HepG2 (cell line): ENCODE data around the gene PSORS1C1. TPM values are rescaled to one million over a fixed set of nuclear protein-coding genes. Genes with fewer than 3 reads are reported as not detected.

Source experiments
- ATAC-seq: fragments of 200-7000 bp; cut with Tn5 transposase; 3 replicates; pipeline ENCODE4 v1.9.1; 2020; ENCODE audit warnings: mild to moderate bottlenecking, moderate library complexity
- BruUV-seq: library from RNA; stranded (reverse); fragments of 400-500 nt; replicated peaks from 2 replicates; lab custom pipeline; 2021; lab: Mats Ljungman, UMichigan
- CTCF ChIA-PET: fragments of 300-600 bp; formaldehyde crosslinking; extraction: SDS; loops from one replicate; lab custom pipeline; 2021; ENCODE audit warnings: low total read pairs, inconsistent platforms, low intra/inter-chr PET ratio; lab: Yijun Ruan, JAX
- POLR2A ChIA-PET: fragments of 350-600 bp; sonication (Branson Sonifier 250); formaldehyde crosslinking; loops from one replicate; lab custom pipeline; 2020; ENCODE audit warnings: antibody characterized with exemption, inconsistent platforms; lab: Yijun Ruan, JAX
- DNase-seq: peaks from one replicate; pipeline ENCODE4 v3.0.0-alpha.2; 2015; ENCODE audit warnings: low spot score
- FAIRE-seq: peaks from 3 replicates; lab custom pipeline; 2011; peaks lifted over from hg19 to GRCh38; lab: Jason Lieb, UNC
- H2AFZ ChIP-seq: one replicate; pipeline ENCODE4 v1.6.1; 2011; ENCODE audit warnings: low read length, inconsistent platforms
- H3K27ac ChIP-seq: fragments of 300-600 bp; 3 replicates; pipeline ENCODE4 v1.8.0; 2011; ENCODE audit warnings: mixed run types, mild to moderate bottlenecking, mixed read lengths, low read length, inconsistent platforms; ENCODE audit not compliant: insufficient read depth; ENCODE audit errors: extremely low read length
- H3K27me3 ChIP-seq, 2 experiments: fragments of 200-600 bp in 1 of 2; 2 replicates in 1 of 2; 3 replicates in 1 of 2; pipeline versions ENCODE4 v1.6.0 to v1.8.0; 2011; ENCODE audit warnings: low read length in 2 of 2, mild to moderate bottlenecking in 2 of 2, moderate library complexity in 2 of 2, inconsistent platforms in 1 of 2; ENCODE audit not compliant: insufficient read depth in 2 of 2, control insufficient read depth in 1 of 2
- H3K36me3 ChIP-seq, 2 experiments: fragments of 200-600 bp in 1 of 2; replicated peaks in 1 of 2; 2 replicates in 1 of 2; 3 replicates in 1 of 2; pipeline versions ENCODE4 v1.5.1 to v1.8.0; 2011; ENCODE audit warnings: low read length in 2 of 2, inconsistent platforms in 1 of 2; ENCODE audit not compliant: insufficient read depth in 2 of 2, control insufficient read depth in 1 of 2
- H3K4me1 ChIP-seq: 2 replicates; pipeline ENCODE4 v1.5.1; 2012; ENCODE audit warnings: low read length, inconsistent platforms; ENCODE audit not compliant: insufficient read depth
- H3K4me2 ChIP-seq: 2 replicates; pipeline ENCODE4 v1.6.0; 2011; ENCODE audit warnings: low read depth, low read length, inconsistent platforms
- H3K4me3 ChIP-seq, 3 experiments: fragments of 200-600 bp in 1 of 3; sonication (generic), shearing (Covaris generic) in 1 of 3; replicated peaks in 1 of 3; 2 replicates each; pipeline ENCODE4 v1.5.1; 2011 to 2016; ENCODE audit warnings: low read length in 3 of 3, inconsistent platforms in 2 of 3, low read depth in 2 of 3, mild to moderate bottlenecking in 2 of 3, control low read depth in 1 of 3, mixed read lengths in 1 of 3; ENCODE audit not compliant: insufficient read depth in 1 of 3
- H3K79me2 ChIP-seq: one replicate; pipeline ENCODE4 v1.6.1; 2011; ENCODE audit warnings: low read length, inconsistent platforms; ENCODE audit not compliant: insufficient read depth
- H3K9ac ChIP-seq: 2 replicates; pipeline ENCODE4 v1.6.0; 2011; ENCODE audit warnings: mild to moderate bottlenecking, low read depth, low read length, inconsistent platforms; ENCODE audit not compliant: insufficient read depth
- H3K9me3 ChIP-seq: 2 replicates; pipeline ENCODE4 v1.5.1; 2012; ENCODE audit warnings: mild to moderate bottlenecking, low read length
- H4K20me1 ChIP-seq: 2 replicates; pipeline ENCODE4 v1.6.0; 2011; ENCODE audit warnings: inconsistent platforms, mild to moderate bottlenecking, low read length, moderate library complexity; ENCODE audit not compliant: insufficient read depth
- MYC ChIP-seq: sonication (generic); formaldehyde crosslinking; IDR thresholded peaks from 2 replicates; pipeline ENCODE4 v1.9.0; 2021; ENCODE audit warnings: missing genetic modification reagents, borderline replicate concordance
- USF2 ChIP-seq, 2 experiments: sonication (generic) in 1 of 2; formaldehyde crosslinking in 1 of 2; IDR thresholded peaks; 2 replicates each; pipeline versions ENCODE4 v1.5.1 to v1.6.1; 2011 to 2020; ENCODE audit warnings: borderline replicate concordance in 1 of 2, low read depth in 1 of 2, low read length in 1 of 2, mild to moderate bottlenecking in 1 of 2, missing genetic modification reagents in 1 of 2, moderate library complexity in 1 of 2
- ZNF597 ChIP-seq: sonication (generic); formaldehyde crosslinking; IDR thresholded peaks from 2 replicates; pipeline ENCODE4 v1.5.0; 2020; ENCODE audit warnings: missing genetic modification reagents
- WGBS: methylation state at CpG from one replicate; pipeline ENCODE4 v1.1.6; 2017; ENCODE audit warnings: low lambda C conversion rate; 5-methylcytosine and 5-hydroxymethylcytosine counted together
- in situ Hi-C: cut with HindIII; loops from 2 replicates; pipeline ENCODE4 v1.10.0; 2017; ENCODE audit warnings: low pct_unique_long_range_greater_than_20kb; ENCODE audit not compliant: extremely low pct_ligation_motif_present
- intact Hi-C: fragments of 100-400 bp; cut with micrococcal nuclease; formaldehyde crosslinking; loops from one replicate; pipeline ENCODE4 v1.10.0; 2022; ENCODE audit not compliant: unreplicated experiment
- polyA plus RNA-seq, 8 experiments: library from polyadenylated mRNA; depleted of rRNA in 3 of 8; stranded (reverse) in 7 of 8; unstranded in 1 of 8; fragments of >200 nt; fragmentation: Illumina TruSeq in 4 of 8; extraction: Trizol in 4 of 8; gene quantifications; 2 replicates each; pipeline versions ENCODE4 v1.2.1 to v1.2.3, GENCODE V29; 2011 to 2016; ENCODE audit warnings: low read depth in 4 of 8, missing spikeins in 1 of 8, mixed read lengths in 1 of 8; ENCODE audit not compliant: insufficient read depth in 1 of 8
- total RNA-seq, 5 experiments: library from RNA; depleted of rRNA; stranded (reverse); fragments of >200 nt; fragmentation: Illumina TruSeq; extraction: Trizol; gene quantifications; 2 replicates each; pipeline ENCODE4 v1.2.3, GENCODE V29; 2016; ENCODE audit warnings: low read depth in 1 of 5

PSORS1C1 gene
- total and polyA plus RNA-seq, 2 of the 13 experiments (the other 11 are each of a cell fraction or from before 2014, with no cell fraction given) = 0.01 to 0.02 TPM

- no peak for TF ChIP-seq ZNF597 (CRISPR knock-in tag)
Measured at GRCh38 chr6:31125586-31126363, 11.2 kb downstream of the PSORS1C1 start (continued).

- in situ Hi-C loops (no loop called here), intact Hi-C loops (loop anchor here (2.0 kb wide), 1 partner anchor 16 kb away; no protein-coding TSS in a partner anchor)
- BruUV-seq = no TSS peak
- H4K20me1 ChIP-seq = no peaks in the 10 kb centered on the region
- POLR2A ChIA-PET = no interaction called here
- no peak for DNase-seq
- TF ChIP-seq MYC = no peak
- no peak for TF ChIP-seq USF2 (IDR thresholded peaks at IDR 0.05; ENCODE audit: low read depth, low read length)
- TF ChIP-seq USF2 (CRISPR knock-in tag; IDR thresholded peaks at IDR 0.05; ENCODE audit: borderline replicate concordance) = no peak
- TF ChIP-seq, all 625 proteins: peak for 0
- no peak overlapping the region for H2AFZ ChIP-seq
- no peaks in the 10 kb centered on the region for H3K79me2 ChIP-seq
- H3K4me3 ChIP-seq = no peak overlapping the region
- ATAC-seq = no peak
- peaks cover 7% of the 10 kb centered on the region for H3K4me1 ChIP-seq
- FAIRE-seq = no peak
- CTCF ChIA-PET = no interaction called here
- 36% methylated on average over 16 of the region's 16 CpGs for WGBS
- no peaks in the 10 kb centered on the region for H3K36me3 ChIP-seq
- H3K9me3 ChIP-seq = no peaks in the 10 kb centered on the region
- H3K4me2 ChIP-seq = no peak overlapping the region
- H3K27me3 ChIP-seq = peaks cover 0 to 45% of the 10 kb centered on the region in 2 experiments; a peak in 3 of 5 replicates
- H3K27ac ChIP-seq = no peak overlapping the region
- H3K9ac ChIP-seq = no peak overlapping the region
Measured at GRCh38 chr6:31126396-31127175, 12.0 kb downstream of the PSORS1C1 start.
